ENCODE results near the gene TANGO6.

- TF ChIP-seq CTCF (conservative IDR thresholded peaks at IDR 0.05; ENCODE audit: low read length) = no peak
- no peak for TF ChIP-seq EZH2phosphoT487 (IDR thresholded peaks at IDR 0.05; ENCODE audit: borderline replicate concordance, low read depth, low read length)
Observed at GRCh38 chr16:68940816-68941215, 97.5 kb downstream of the TANGO6 start.
